HepG2 (cell line): ENCODE measurements around the gene NUP93.

Experiments
- GABPB1 ChIP-seq: IDR thresholded peaks from 2 replicates; pipeline ENCODE4 v1.6.1; 2016; ENCODE audit warnings: mild to moderate bottlenecking, missing genetic modification reagents, moderate library complexity, missing compliant biosample characterization
- JUND ChIP-seq: sonication (generic); formaldehyde crosslinking; IDR thresholded peaks from 2 replicates; pipeline ENCODE4 v1.8.0; 2022; ENCODE audit warnings: mild to moderate bottlenecking, missing genetic modification reagents
- POLR2A ChIP-seq, 2 experiments: IDR thresholded peaks; 2 replicates each; pipeline ENCODE4 v1.6.1; 2011; ENCODE audit warnings: low read depth in 2 of 2, low read length in 2 of 2, mild to moderate bottlenecking in 1 of 2, moderate library complexity in 1 of 2; ENCODE audit not compliant: insufficient read depth in 1 of 2
- SMARCE1 ChIP-seq: fragments of 450-650 bp; IDR thresholded peaks from 2 replicates; pipeline ENCODE4 v1.6.1; 2017; ENCODE audit warnings: borderline replicate concordance
- ZNF232 ChIP-seq: sonication (generic); formaldehyde crosslinking; IDR thresholded peaks from 2 replicates; pipeline ENCODE4 v1.4.0; 2020; ENCODE audit warnings: missing genetic modification reagents, borderline replicate concordance
- TF ChIP-seq, protein P1 (sequence below): sonication (generic); formaldehyde crosslinking; IDR thresholded peaks from 2 replicates; pipeline ENCODE4 v1.5.0; 2020; ENCODE audit warnings: mild to moderate bottlenecking, missing genetic modification reagents, moderate library complexity

DNA sequence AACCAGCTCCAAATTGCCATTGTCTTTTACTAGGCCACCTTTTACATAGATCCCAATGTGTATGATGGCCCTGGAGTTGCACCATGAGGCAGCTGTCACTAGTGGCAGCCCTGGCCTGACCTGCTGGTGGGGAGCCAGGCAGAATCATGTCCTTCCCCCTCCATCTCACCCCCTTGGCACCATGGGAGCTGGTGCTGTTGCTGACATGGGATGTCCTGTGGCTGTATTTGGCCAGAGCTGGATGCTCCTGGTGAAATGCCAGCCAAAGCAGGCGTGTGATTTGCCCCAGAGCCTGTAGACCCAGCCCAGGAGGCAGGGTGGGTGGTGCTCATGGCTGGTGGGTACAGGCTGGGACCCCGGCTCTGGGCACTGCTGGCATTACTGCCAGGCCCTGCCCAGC lies 153.7 kb downstream of the NUP93 start:
- TF ChIP-seq JUND (no peak), POLR2A (IDR thresholded peaks at IDR 0.05; ENCODE audit: insufficient read depth in 1 of 2, low read depth in 2 of 2, low read length in 2 of 2) (no peak), SMARCE1 (no peak), GABPB1 (CRISPR knock-in tag) (no peak), ZNF232 (CRISPR knock-in tag) (no peak)
- TF ChIP-seq, protein P1, sequence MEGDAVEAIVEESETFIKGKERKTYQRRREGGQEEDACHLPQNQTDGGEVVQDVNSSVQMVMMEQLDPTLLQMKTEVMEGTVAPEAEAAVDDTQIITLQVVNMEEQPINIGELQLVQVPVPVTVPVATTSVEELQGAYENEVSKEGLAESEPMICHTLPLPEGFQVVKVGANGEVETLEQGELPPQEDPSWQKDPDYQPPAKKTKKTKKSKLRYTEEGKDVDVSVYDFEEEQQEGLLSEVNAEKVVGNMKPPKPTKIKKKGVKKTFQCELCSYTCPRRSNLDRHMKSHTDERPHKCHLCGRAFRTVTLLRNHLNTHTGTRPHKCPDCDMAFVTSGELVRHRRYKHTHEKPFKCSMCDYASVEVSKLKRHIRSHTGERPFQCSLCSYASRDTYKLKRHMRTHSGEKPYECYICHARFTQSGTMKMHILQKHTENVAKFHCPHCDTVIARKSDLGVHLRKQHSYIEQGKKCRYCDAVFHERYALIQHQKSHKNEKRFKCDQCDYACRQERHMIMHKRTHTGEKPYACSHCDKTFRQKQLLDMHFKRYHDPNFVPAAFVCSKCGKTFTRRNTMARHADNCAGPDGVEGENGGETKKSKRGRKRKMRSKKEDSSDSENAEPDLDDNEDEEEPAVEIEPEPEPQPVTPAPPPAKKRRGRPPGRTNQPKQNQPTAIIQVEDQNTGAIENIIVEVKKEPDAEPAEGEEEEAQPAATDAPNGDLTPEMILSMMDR (CRISPR knock-in tag) = no peak
